HG02588 (cell line): Measurements from ENCODE around the gene IFI44.

Source experiments
- ATAC-seq: cut with Tn5 transposase; IDR thresholded peaks from one replicate; pipeline ENCODE4 v1.9.1; 2021; ENCODE audit warnings: mild to moderate bottlenecking, moderate library complexity; ENCODE audit not compliant: unreplicated experiment

Gene IFI44

GRCh38 chr1:78651241-78651640 lies 1.6 kb downstream of the IFI44 start:
- peak; percentile 47 for ATAC-seq

- no peak for ATAC-seq
Measured at GRCh38 chr1:78652019-78652560, 2.5 kb downstream of the IFI44 start.

- ATAC-seq, result no peak
Measured at GRCh38 chr1:78658901-78659300, 9.3 kb downstream of the IFI44 start.

GRCh38 chr1:78663923-78664322 lies 14.3 kb downstream of the IFI44 start:
- ATAC-seq, result no peak

GRCh38 chr1:78664763-78665162 lies 15.1 kb downstream of the IFI44 start:
- ATAC-seq, result no peak

- ATAC-seq, result no peak
Measured at GRCh38 chr1:78665809-78666208, 16.2 kb downstream of the IFI44 start.

GRCh38 chr1:78667939-78668338 lies 18.3 kb downstream of the IFI44 start:
- no peak for ATAC-seq

GRCh38 chr1:78668427-78668826 lies 18.8 kb downstream of the IFI44 start:
- no peak for ATAC-seq

GRCh38 chr1:78672428-78672827 lies 22.8 kb downstream of the IFI44 start:
- ATAC-seq, result no peak

GRCh38 chr1:78673120-78673519 lies 23.5 kb downstream of the IFI44 start:
- ATAC-seq, result no peak

GRCh38 chr1:78676347-78676982 lies 26.8 kb downstream of the IFI44 start:
- ATAC-seq, result no peak

GRCh38 chr1:78676993-78677392 lies 27.4 kb downstream of the IFI44 start:
- ATAC-seq, result no peak

- ATAC-seq, result no peak
Measured at GRCh38 chr1:78677788-78678187, 28.2 kb downstream of the IFI44 start.

- ATAC-seq, result peak; percentile 75
Measured at GRCh38 chr1:78678324-78678723, 28.7 kb downstream of the IFI44 start.

- no peak for ATAC-seq
Measured at GRCh38 chr1:78681265-78681664, 31.6 kb downstream of the IFI44 start.

GRCh38 chr1:78682496-78682895 lies 32.9 kb downstream of the IFI44 start:
- no peak for ATAC-seq

GRCh38 chr1:78683079-78683478 lies 33.4 kb downstream of the IFI44 start:
- no peak for ATAC-seq

- ATAC-seq, result no peak
Measured at GRCh38 chr1:78687315-78687714, 37.7 kb downstream of the IFI44 start.

GRCh38 chr1:78687914-78688313 lies 38.3 kb downstream of the IFI44 start:
- ATAC-seq, result no peak

- ATAC-seq, result no peak
Measured at GRCh38 chr1:78688697-78689096, 39.1 kb downstream of the IFI44 start.

GRCh38 chr1:78690516-78690915 lies 40.9 kb downstream of the IFI44 start:
- ATAC-seq, result no peak

- no peak for ATAC-seq
Measured at GRCh38 chr1:78691995-78692747, 42.5 kb downstream of the IFI44 start.
